Measurements from ENCODE around the gene AGAP3. TPM values are rescaled to one million over a fixed set of nuclear protein-coding genes. Genes with fewer than 3 reads are reported as not detected.

AGAP3 gene
- total and polyA plus RNA-seq, 8 donors: 83.3 to 167 (median 100) TPM

- intact Hi-C loops (cut with DNase I): no loop called here
- Histone ChIP-seq H3K36me3 (peaks cover 0 to 97% of the 10 kb centered on the region in 2 donors), H3K4me1 (no peaks in the 10 kb centered on the region), H3K27me3 (no peaks in the 10 kb centered on the region), H3K4me3 (no peak overlapping the region), H3K9me3 (no peaks in the 10 kb centered on the region), H3K27ac (no peak overlapping the region)
- no peak for TF ChIP-seq CTCF (IDR thresholded peaks at IDR 0.05)
- ATAC-seq: no peak
- peak in 3 of 4 donors; percentile 56 to 79 (median 58) for DNase-seq
These were observed 45.5 kb downstream of the AGAP3 start for GRCh38 chr7:151131592-151132293.

GRCh38 chr7:151132461-151133205 is 46.4 kb downstream of the AGAP3 start:
- ATAC-seq (no peak), DNase-seq (peak in 1 of 4 donors; percentile 70)
- Histone ChIP-seq H3K9me3 (no peaks in the 10 kb centered on the region), H3K4me1 (no peaks in the 10 kb centered on the region), H3K27me3 (no peaks in the 10 kb centered on the region), H3K27ac (no peak overlapping the region), H3K4me3 (no peak overlapping the region), H3K36me3 (peaks cover 0 to 100% of the 10 kb centered on the region in 2 donors)
- intact Hi-C loops (cut with DNase I): no loop called here
- no peak for TF ChIP-seq CTCF (IDR thresholded peaks at IDR 0.05)

GRCh38 chr7:151133266-151133985 is 47.2 kb downstream of the AGAP3 start:
- Histone ChIP-seq H3K36me3 (peaks cover 0 to 100% of the 10 kb centered on the region in 2 donors), H3K4me3 (no peak overlapping the region), H3K27ac (no peak overlapping the region), H3K9me3 (no peaks in the 10 kb centered on the region), H3K4me1 (no peaks in the 10 kb centered on the region), H3K27me3 (no peaks in the 10 kb centered on the region)
- DNase-seq (peak in 1 of 4 donors; percentile 54), ATAC-seq (no peak)
- intact Hi-C loops (cut with DNase I): no loop called here
- TF ChIP-seq CTCF (IDR thresholded peaks at IDR 0.05): no peak

- DNase-seq: peak in 2 of 4 donors; percentile 30 to 64
- intact Hi-C loops (cut with DNase I): no loop called here
- H3K4me1 ChIP-seq: no peaks in the 10 kb centered on the region
These were observed 47.9 kb downstream of the AGAP3 start for GRCh38 chr7:151133986-151134742.

More at GRCh38 chr7:151133986-151134742, 47.9 kb downstream of the AGAP3 start:
- Histone ChIP-seq H3K9me3 (no peaks in the 10 kb centered on the region), H3K36me3 (peaks cover 0 to 100% of the 10 kb centered on the region in 2 donors), H3K27me3 (no peaks in the 10 kb centered on the region), H3K4me3 (no peak overlapping the region), H3K27ac (no peak overlapping the region)
- TF ChIP-seq CTCF (IDR thresholded peaks at IDR 0.05): no peak
- ATAC-seq: no peak
